Activated naive CD4-positive, alpha-beta T cell treated with anti-CD3 and anti-CD28 coated beads for 36 hours (primary cell): ENCODE measurements around the gene DNAH14. TPM values are rescaled to one million over a fixed set of nuclear protein-coding genes. Genes with fewer than 3 reads are reported as not detected.
A peak's percentile ranks its signal among the peaks of the same experiment; 100 is the strongest.

Experiments used
- CTCF ChIA-PET: fragments of 350-600 bp; sonication (Branson Sonifier 250); formaldehyde crosslinking; loops from one replicate; lab custom pipeline; 2021; ENCODE audit warnings: antibody characterized with exemption; lab: Charles Lee
- DNase-seq: peaks from one replicate; pipeline ENCODE4 v3.0.0-alpha.2; 2020
- H3K27ac Mint-ChIP-seq: one replicate; pipeline ENCODE4 v1.8.0; 2021; ENCODE audit warnings: mild to moderate bottlenecking, mixed read lengths
- H3K27me3 Mint-ChIP-seq: one replicate; pipeline ENCODE4 v1.8.0; 2021; ENCODE audit warnings: low read depth, mixed read lengths
- H3K36me3 Mint-ChIP-seq: one replicate; pipeline ENCODE4 v1.8.0; 2021; ENCODE audit warnings: low read depth, mixed read lengths
- H3K4me1 Mint-ChIP-seq: one replicate; pipeline ENCODE4 v1.8.0; 2021; ENCODE audit warnings: low read depth, mixed read lengths
- H3K4me3 Mint-ChIP-seq: one replicate; pipeline ENCODE4 v1.8.0; 2021; ENCODE audit warnings: mild to moderate bottlenecking, moderate library complexity, mixed read lengths
- H3K9me3 Mint-ChIP-seq: one replicate; pipeline ENCODE4 v1.8.0; 2021; ENCODE audit warnings: mixed read lengths
- intact Hi-C: fragments of 100-400 bp; cut with micrococcal nuclease; formaldehyde crosslinking; loops from one replicate; pipeline ENCODE4 v1.15.1; 2023
- total RNA-seq, 2 experiments: library from RNA; stranded (reverse); gene quantifications; one replicate each; pipeline ENCODE4 v1.2.3, GENCODE V29; 2021

The DNAH14 gene
- total RNA-seq, 2 experiments from 2014 or later = 0.38 to 0.89 TPM

DNA sequence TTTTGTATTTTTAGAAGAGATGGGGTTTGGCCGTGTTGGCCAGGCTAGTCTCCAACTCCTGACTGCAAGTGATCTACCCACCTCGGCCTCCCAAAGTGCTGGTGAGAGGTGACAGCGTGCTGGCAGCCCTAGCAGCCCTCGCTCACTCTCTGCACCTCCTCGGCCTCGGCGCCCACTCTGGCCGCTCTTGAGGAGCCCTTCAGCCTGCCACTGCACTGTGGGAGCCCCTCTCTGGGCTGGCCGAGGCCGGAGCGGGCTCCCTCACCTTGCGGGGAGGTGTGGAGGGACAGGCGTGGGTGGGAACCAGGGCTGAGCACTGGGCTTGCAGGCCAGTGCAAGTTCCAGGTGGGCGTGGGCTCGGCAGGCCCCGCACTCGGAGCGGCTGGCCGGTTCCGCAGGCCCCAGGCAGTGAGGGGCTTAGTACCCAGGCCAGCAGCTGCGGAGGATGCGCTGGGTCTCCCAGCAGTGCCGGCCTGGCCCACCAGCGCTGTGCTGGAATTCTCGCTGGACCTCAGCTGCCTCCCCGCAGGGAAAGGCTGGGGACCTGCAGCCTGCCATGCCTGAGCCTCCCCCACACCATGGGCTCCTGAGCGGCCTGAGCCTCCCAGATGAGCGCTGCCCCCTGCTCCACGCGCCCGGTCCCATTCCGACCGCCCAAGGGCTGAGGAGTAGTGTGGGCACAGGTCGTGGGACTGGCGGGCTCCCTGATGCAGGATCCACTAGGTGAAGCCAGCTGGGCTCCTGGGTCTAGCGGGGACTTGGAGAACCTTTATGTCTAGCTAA, 501.8 kb downstream of the DNAH14 start:
- Mint-ChIP-seq H3K27me3 (no peaks in the 10 kb centered on the region), H3K4me1 (peaks cover 18% of the 10 kb centered on the region), H3K27ac (no peak overlapping the region), H3K9me3 (no peaks in the 10 kb centered on the region), H3K36me3 (peaks cover 6% of the 10 kb centered on the region), H3K4me3 (no peak overlapping the region)
- no peak for DNase-seq
- CTCF ChIA-PET = interaction anchor here (0.7 kb wide), 1 partner anchor 10 kb away, joined by 3 read pairs; no protein-coding TSS in a partner anchor
- intact Hi-C loops = no loop called here

DNA sequence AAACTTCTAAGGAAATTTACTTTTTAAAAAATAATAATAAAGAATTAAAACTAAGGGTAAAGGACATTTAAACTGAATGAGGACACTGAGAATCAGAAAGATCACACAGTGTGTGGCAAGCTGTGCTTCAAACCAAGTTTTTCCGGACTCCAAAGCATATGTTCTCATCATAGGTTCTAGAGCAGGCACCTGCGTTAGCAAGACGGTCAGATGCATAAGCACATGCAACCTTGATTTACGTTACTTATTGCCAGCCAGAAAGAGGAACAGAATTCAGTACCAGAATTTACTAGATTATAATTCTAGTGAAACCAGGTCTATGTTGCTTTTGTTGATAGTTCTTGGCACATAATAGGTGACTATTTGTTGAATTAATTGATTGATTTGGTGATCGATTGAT, 504.6 kb downstream of the DNAH14 start:
- intact Hi-C loops = no loop called here
- no peak overlapping the region for H3K4me3 Mint-ChIP-seq
- no peak overlapping the region for H3K27ac Mint-ChIP-seq
- H3K27me3 Mint-ChIP-seq = no peaks in the 10 kb centered on the region
- no peaks in the 10 kb centered on the region for H3K36me3 Mint-ChIP-seq
- no peak for DNase-seq
- no peaks in the 10 kb centered on the region for H3K9me3 Mint-ChIP-seq
- CTCF ChIA-PET = interaction anchor here (1.9 kb wide), 1 partner anchor 11 kb away, joined by 5 read pairs; no protein-coding TSS in a partner anchor
- H3K4me1 Mint-ChIP-seq = peaks cover 14% of the 10 kb centered on the region

DNA sequence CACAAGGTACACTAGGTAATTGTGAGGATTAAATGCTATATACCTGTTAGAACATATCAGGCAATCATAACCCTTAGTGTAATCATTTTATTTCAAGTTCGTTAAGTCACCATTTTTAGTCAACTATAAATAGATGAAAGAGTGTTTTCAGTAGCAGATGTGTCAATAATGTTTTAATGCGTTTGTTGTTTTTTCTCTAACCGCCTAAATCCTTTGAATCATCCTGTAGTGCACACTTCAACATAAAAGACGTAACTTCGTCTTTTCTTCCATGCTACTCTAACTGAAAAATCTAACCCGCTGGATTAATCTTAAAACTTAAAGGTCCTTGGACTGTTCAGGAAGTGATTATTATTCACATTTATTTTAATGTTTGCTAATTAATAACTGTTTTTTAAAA, 505.6 kb downstream of the DNAH14 start:
- Mint-ChIP-seq H3K27me3 (no peaks in the 10 kb centered on the region), H3K27ac (no peak overlapping the region), H3K36me3 (no peaks in the 10 kb centered on the region), H3K9me3 (no peaks in the 10 kb centered on the region), H3K4me1 (peaks cover 7% of the 10 kb centered on the region), H3K4me3 (no peak overlapping the region)
- intact Hi-C loops = no loop called here
- no peak for DNase-seq
- CTCF ChIA-PET = no interaction called here

DNA sequence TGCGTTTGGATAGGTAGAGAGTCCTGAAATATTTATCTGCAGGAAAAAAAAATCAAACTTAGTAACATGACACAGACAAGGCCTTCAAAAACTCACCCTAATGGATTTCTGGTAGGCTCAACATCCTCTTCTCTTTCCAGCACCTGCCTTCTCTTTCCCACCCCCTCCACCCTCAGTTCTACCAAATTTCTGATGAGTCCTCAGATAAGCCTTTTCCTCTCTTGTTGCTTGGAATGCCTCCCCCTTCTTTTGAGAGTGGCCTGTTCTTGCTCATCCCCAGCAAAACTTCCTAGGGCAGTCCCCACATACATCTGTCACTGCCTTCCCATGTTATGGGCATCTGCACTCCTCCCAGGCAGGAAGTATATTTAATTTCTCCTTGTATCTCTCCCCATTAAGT, 506.0 kb downstream of the DNAH14 start:
- Mint-ChIP-seq H3K27ac (peak overlapping the region; percentile 0), H3K36me3 (no peaks in the 10 kb centered on the region), H3K9me3 (no peaks in the 10 kb centered on the region), H3K27me3 (no peaks in the 10 kb centered on the region), H3K4me3 (no peak overlapping the region), H3K4me1 (peaks cover 4% of the 10 kb centered on the region)
- CTCF ChIA-PET = no interaction called here
- intact Hi-C loops = no loop called here
- DNase-seq = no peak

DNA sequence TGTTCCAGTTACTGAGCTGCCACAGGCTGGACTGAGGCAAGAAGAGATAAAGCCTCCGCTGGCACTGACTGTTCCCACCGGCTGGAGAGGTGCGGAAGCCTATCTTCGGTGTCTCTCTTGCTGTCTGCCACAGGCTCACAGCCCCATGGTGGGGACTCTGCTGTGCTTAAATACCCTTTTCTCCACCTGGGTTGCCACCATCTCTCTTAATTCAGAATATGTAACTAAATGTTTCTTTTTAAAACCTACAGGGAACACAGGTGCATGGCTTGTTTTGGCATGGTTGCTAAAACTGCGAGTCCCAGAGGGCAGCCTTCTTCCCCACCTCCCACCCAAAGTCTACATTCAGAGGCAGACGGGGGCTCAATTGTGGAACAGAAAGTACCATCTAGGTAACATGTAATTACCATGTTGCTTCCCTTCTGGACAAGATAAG, 506.5 kb downstream of the DNAH14 start:
- Mint-ChIP-seq H3K27ac (no peak overlapping the region), H3K36me3 (no peaks in the 10 kb centered on the region), H3K27me3 (no peaks in the 10 kb centered on the region), H3K4me3 (no peak overlapping the region), H3K4me1 (peaks cover 4% of the 10 kb centered on the region), H3K9me3 (no peaks in the 10 kb centered on the region)
- intact Hi-C loops = no loop called here
- CTCF ChIA-PET = no interaction called here
- DNase-seq = no peak

DNA sequence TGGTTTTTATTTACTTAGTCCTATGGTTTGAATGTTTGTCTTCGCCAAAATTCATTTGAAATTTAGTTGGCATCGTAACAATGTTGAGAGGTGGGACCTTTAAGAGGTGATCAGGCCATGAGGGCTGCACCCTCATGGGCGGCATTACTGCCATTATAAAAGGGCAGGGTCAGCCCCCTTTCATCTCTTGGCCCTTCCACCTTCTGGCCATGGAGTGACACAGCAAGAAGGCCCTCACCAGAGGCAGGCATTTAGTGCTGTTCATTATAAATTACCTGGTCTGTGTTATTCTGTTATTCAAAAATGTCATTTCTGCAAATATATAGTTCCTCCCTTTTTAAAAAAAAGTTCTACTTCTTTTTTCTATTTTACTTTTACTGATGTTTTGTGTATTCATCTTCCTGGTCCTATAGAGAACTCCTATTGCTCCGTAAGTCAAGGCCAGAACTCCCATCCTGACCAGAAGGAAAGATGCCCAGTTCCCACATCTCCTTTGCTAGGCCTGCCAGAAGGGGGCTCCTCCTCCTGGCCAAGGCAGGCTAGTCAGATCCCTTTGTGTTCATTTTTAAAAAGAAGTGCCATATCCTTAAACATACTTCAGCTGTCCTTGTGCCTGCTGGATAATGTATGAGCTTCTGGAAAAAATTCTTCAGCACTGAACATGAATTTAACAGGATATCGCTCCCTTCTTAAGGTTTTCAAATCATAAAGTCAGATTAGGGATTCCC, 508.4 kb downstream of the DNAH14 start:
- no peak for DNase-seq
- Mint-ChIP-seq H3K9me3 (no peaks in the 10 kb centered on the region), H3K4me3 (no peak overlapping the region), H3K4me1 (peaks cover 21% of the 10 kb centered on the region), H3K27ac (no peak overlapping the region), H3K27me3 (no peaks in the 10 kb centered on the region), H3K36me3 (no peaks in the 10 kb centered on the region)
- intact Hi-C loops = no loop called here
- CTCF ChIA-PET = no interaction called here

DNA sequence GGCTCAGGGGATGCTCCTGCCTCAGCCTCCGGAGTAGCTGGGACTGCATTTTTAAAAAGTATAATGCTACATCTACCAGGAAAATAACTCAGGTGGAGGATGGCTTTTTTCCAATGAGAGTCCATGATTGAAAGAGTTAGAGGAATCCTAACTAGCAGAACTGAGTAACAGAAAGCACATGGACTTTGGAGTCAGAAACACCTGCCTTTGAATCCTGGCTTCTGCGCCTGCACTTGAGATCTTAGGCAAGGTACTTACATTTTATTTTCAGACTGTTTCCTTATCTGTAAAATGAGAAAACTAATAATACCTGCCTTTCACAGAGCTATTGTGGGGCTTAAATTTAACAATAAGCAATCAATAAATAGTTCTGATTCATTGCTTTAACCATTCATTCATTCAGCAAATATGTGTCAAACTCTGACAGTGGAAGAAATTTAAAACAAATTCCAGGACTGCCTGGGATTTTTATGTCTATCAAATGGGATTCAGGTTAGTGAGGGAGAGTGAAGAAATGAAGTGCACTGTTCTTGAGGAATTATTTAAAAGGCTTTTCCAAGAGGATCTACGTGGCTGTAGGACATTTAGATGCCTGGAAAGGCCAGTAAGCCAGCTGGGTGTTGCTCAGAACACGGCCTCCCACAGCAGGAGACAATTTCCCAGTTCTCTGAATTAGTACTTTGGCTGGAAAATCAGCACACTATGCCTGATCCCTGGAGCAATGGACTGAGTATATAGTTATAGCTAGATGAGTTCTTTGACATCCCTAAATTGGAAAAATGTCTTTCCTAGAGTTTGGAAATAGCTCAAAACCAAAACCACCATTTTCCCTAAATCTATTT, 511.1 kb downstream of the DNAH14 start:
- Mint-ChIP-seq H3K27me3 (no peaks in the 10 kb centered on the region), H3K4me1 (peaks cover 45% of the 10 kb centered on the region), H3K36me3 (no peaks in the 10 kb centered on the region), H3K27ac (no peak overlapping the region), H3K9me3 (no peaks in the 10 kb centered on the region), H3K4me3 (no peak overlapping the region)
- intact Hi-C loops = loop anchor here (5.0 kb wide), 1 partner anchor 123 kb away; no protein-coding TSS in a partner anchor
- no peak for DNase-seq
- CTCF ChIA-PET = interaction anchor here (0.6 to 1.5 kb wide), 5 partner anchors 9 to 35 kb away, joined by 3 to 6 read pairs (median 3); no protein-coding TSS in a partner anchor

DNA sequence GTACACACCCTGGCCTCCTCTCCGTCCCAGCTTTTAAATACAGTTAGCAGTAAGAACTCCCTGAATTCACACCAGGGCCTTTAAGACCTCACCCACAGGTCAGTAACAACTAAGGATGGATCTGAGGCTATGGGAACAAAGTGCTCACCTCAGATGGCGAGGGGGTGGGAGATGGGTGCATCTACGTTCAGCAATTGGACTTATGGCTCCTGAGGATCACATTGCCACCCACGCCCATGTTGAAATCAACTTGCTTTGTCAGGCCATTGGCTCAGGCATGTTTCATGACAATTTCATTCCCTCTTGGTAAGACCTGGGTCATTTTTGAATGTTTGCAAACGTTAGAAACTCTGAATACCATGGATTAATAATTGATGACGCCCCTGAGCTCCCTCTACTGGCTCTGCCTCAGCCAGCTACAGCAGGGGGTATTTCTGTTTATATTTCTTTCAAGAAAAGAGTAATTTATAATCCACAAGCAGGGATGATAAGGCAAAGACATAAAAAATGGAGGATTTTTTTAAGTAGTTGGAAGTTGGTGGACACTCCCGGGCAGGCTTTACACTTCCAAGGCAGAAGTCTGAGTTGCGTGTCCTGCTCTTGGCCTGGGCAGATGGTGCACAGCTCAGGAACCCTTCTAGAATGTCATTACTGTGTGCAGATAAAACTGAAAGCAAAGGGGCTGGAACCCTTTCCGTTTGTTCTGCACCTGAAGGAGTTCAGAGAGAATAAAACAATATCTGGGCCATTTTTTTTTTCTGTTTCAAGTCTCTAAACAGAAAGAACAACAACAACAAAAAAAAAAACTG, 512.0 kb downstream of the DNAH14 start:
- H3K4me1 Mint-ChIP-seq = peaks cover 51% of the 10 kb centered on the region

DNA sequence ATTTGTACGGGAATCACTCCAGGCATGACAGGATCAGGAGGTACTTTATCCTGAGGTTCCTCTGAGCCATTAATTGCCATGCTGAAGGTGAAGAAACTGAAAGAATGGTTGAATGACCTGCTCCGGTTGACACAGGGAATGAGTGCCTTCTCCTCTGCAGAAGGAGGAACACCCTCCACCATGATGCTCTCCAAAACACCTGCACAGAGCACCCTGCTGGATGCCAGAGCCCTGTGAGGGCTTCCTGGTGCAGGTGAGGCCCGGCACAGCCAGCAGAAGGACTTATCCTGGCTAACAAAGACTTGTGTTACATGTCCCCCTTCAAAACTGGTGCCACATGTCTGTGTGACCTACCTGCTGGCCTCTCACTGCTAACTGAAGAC, 512.6 kb downstream of the DNAH14 start:
- no peaks in the 10 kb centered on the region for H3K27me3 Mint-ChIP-seq
- CTCF ChIA-PET = interaction anchor here (0.7 to 1.8 kb wide), 3 partner anchors 10 to 59 kb away, joined by 3 to 4 read pairs (median 3); no protein-coding TSS in a partner anchor
- DNase-seq = no peak
- H3K4me3 Mint-ChIP-seq = no peak overlapping the region
- intact Hi-C loops = loop anchor here (5.0 kb wide), 1 partner anchor 125 kb away; no protein-coding TSS in a partner anchor
- no peaks in the 10 kb centered on the region for H3K36me3 Mint-ChIP-seq
- no peaks in the 10 kb centered on the region for H3K9me3 Mint-ChIP-seq
- peak overlapping the region; percentile 60 for H3K27ac Mint-ChIP-seq
- peaks cover 53% of the 10 kb centered on the region for H3K4me1 Mint-ChIP-seq

More for the DNA sequence above, 512.0 kb downstream of the DNAH14 start:
- Mint-ChIP-seq H3K4me3 (peak overlapping the region; percentile 12), H3K9me3 (no peaks in the 10 kb centered on the region), H3K36me3 (no peaks in the 10 kb centered on the region), H3K27me3 (no peaks in the 10 kb centered on the region), H3K27ac (peak overlapping the region; percentile 36)
- CTCF ChIA-PET = interaction anchor here (0.6 to 1.8 kb wide), 4 partner anchors 8 to 13 kb away, joined by 3 to 6 read pairs (median 4); no protein-coding TSS in a partner anchor
- no peak for DNase-seq
- intact Hi-C loops = loop anchor here (5.0 kb wide), 1 partner anchor 124 kb away; no protein-coding TSS in a partner anchor

DNA sequence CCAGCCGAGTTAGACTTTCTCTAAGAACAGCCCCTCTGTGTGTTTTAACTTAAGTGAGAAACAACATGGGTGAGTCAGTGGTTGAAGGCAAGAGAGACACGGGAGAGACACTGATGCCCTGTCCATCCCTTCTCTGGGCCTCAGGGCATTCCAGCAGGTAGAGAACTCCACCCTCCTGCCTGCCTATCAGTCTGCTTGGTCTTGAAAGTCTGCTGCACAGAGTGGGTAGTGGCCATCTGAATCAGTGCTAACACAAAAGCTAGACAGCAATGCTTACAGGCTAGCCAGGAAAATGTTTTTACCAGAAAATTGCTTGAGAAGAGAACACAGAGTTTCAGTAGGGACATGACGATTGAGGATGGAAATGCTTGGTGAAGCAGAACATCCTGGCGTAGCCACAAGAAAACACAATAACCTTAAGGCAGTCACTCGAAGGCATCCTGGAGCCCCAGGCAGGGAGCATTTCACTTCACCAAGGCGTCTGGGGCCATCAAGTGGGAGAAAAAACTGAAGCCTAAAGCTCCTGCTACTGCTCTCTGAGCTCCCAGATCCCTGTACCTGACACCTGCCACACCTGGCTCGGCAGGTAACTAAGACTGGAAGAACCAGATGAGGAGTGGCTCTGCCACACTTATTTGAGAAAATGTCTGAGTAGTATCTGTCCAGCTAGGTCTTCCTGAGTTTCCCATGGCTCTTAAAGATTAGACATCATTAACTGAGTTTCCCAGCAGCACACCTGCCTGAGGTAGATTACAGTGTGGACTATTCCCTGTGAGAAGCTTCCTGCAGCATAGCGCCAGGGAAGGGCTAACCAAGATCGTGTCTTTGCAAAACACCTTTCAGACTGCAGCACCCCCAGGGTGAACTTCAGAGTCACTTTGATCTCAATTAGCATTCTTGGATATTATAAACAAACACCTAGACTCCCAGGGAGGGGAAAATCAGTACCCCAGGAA, 516.4 kb downstream of the DNAH14 start:
- peak; percentile 49 for DNase-seq
- peaks cover 61% of the 10 kb centered on the region for H3K4me1 Mint-ChIP-seq
- no peaks in the 10 kb centered on the region for H3K36me3 Mint-ChIP-seq
- H3K27me3 Mint-ChIP-seq = no peaks in the 10 kb centered on the region
- peak overlapping the region; percentile 44 for H3K4me3 Mint-ChIP-seq
- H3K27ac Mint-ChIP-seq = peak overlapping the region; percentile 92
- intact Hi-C loops = loop anchor here (1.0 kb wide), 5 partner anchors 8 to 553 kb away; partner anchors contain the start of genes LBR, SDE2 and SRP9
- no peaks in the 10 kb centered on the region for H3K9me3 Mint-ChIP-seq
- CTCF ChIA-PET = interaction anchor here (0.9 to 1.9 kb wide), 6 partner anchors 9 to 27 kb away, joined by 3 to 8 read pairs (median 3); partner anchors contain the start of gene LBR
